Measurements from ENCODE around the gene LDB1.
A peak's percentile ranks its signal among the peaks of the same experiment; 100 is the strongest.

The LDB1 gene

GRCh38 chr10:102134416-102134815 is 14.2 kb upstream of the LDB1 start:
- no peak for DNase-seq

GRCh38 chr10:102133373-102134195 is 13.4 kb upstream of the LDB1 start:
- DNase-seq = peak; percentile 82

- peak; percentile 99 for DNase-seq
Observed at GRCh38 chr10:102132563-102133372, 12.6 kb upstream of the LDB1 start, which contains the start of gene PPRC1. TSS of gene PPRC1 (plus strand) at chr10:102133040. CDS start at chr10:102133069, 29 bp downstream.

GRCh38 chr10:102132193-102132562 is 12.0 kb upstream of the LDB1 start:
- no peak for DNase-seq

- DNase-seq = peak; percentile 39
Observed at GRCh38 chr10:102131286-102132170, 11.4 kb upstream of the LDB1 start.

GRCh38 chr10:102123223-102123622 is 3.1 kb upstream of the LDB1 start:
- no peak for DNase-seq

- DNase-seq = no peak
Observed at GRCh38 chr10:102122450-102122849, 2.3 kb upstream of the LDB1 start.

- DNase-seq = peak; percentile 74
Observed at GRCh38 chr10:102121739-102122372, 1.7 kb upstream of the LDB1 start.

- peak; percentile 94 for DNase-seq
Observed at GRCh38 chr10:102120991-102121738, 997 bp upstream of the LDB1 start.

- DNase-seq = peak; percentile 88
Observed at GRCh38 chr10:102119417-102120141, 589 bp downstream of the LDB1 start.

- DNase-seq = peak; percentile 35
Observed at GRCh38 chr10:102118867-102119266, 1.3 kb downstream of the LDB1 start.

- DNase-seq = peak; percentile 93
Observed at GRCh38 chr10:102117391-102118159, 2.6 kb downstream of the LDB1 start.

GRCh38 chr10:102116656-102117055 is 3.5 kb downstream of the LDB1 start:
- no peak for DNase-seq

- peak; percentile 29 for DNase-seq
Observed at GRCh38 chr10:102115775-102116174, 4.4 kb downstream of the LDB1 start.

- DNase-seq = peak; percentile 82
Observed at GRCh38 chr10:102114861-102115618, 5.1 kb downstream of the LDB1 start.

GRCh38 chr10:102113956-102114857 is 6.0 kb downstream of the LDB1 start:
- no peak for DNase-seq

GRCh38 chr10:102113261-102113955 is 6.8 kb downstream of the LDB1 start:
- DNase-seq = no peak
